ENCODE data around the gene RASSF8. TPM values are rescaled to one million over a fixed set of nuclear protein-coding genes. Genes with fewer than 3 reads are reported as not detected.

The RASSF8 gene
- polyA plus RNA-seq, 3 donors: 0.08 to 0.39 TPM; not detected in 1

GRCh38 chr12:26046203-26046602, 87.7 kb downstream of the RASSF8 start:
- Histone ChIP-seq H3K4me3 (replicated peaks in 1 of 3; ENCODE audit: low read depth in 2 of 3, low read length in 3 of 3) (no peak overlapping the region), H3K9ac (ENCODE audit: insufficient read depth, low read length, poor library complexity, severe bottlenecking) (no peak overlapping the region), H3K9me3 (replicated peaks in 1 of 2; ENCODE audit: control insufficient read depth in 1 of 2, insufficient read depth in 1 of 2, low read length in 2 of 2) (no peaks in the 10 kb centered on the region), H3K4me1 (ENCODE audit: control insufficient read depth in 1 of 2, insufficient read depth in 2 of 2, low read length in 2 of 2) (no peaks in the 10 kb centered on the region), H3K27ac (ENCODE audit: low read depth in 1 of 2, low read length in 2 of 2) (no peak overlapping the region), H4K20me1 (ENCODE audit: insufficient read depth, low read length) (no peaks in the 10 kb centered on the region), H3K27me3 (ENCODE audit: control insufficient read depth in 2 of 2, insufficient read depth in 2 of 2, low read length in 2 of 2) (no peaks in the 10 kb centered on the region), H2AFZ (ENCODE audit: insufficient read depth, low read depth, low read length, poor library complexity, severe bottlenecking) (no peak overlapping the region), H3K4me2 (replicated peaks; ENCODE audit: extremely low read depth, low read length, poor library complexity, severe bottlenecking) (no peak overlapping the region), H3K79me2 (ENCODE audit: insufficient read depth, low read length) (no peaks in the 10 kb centered on the region), H3K36me3 (replicated peaks in 1 of 2; ENCODE audit: control insufficient read depth in 1 of 2, insufficient read depth in 2 of 2, low read length in 2 of 2) (no peaks in the 10 kb centered on the region)
- Mint-ChIP-seq H3K9me3 (no peaks in the 10 kb centered on the region), H3K4me3 (no peak overlapping the region), H3K4me1 (no peaks in the 10 kb centered on the region), H3K36me3 (no peaks in the 10 kb centered on the region), H3K27me3 (ENCODE audit: low read depth in 3 of 3) (peaks cover 0 to 3% (median 0%) of the 10 kb centered on the region in 3 donors), H3K27ac (no peak overlapping the region)
- TF ChIP-seq, protein P1, sequence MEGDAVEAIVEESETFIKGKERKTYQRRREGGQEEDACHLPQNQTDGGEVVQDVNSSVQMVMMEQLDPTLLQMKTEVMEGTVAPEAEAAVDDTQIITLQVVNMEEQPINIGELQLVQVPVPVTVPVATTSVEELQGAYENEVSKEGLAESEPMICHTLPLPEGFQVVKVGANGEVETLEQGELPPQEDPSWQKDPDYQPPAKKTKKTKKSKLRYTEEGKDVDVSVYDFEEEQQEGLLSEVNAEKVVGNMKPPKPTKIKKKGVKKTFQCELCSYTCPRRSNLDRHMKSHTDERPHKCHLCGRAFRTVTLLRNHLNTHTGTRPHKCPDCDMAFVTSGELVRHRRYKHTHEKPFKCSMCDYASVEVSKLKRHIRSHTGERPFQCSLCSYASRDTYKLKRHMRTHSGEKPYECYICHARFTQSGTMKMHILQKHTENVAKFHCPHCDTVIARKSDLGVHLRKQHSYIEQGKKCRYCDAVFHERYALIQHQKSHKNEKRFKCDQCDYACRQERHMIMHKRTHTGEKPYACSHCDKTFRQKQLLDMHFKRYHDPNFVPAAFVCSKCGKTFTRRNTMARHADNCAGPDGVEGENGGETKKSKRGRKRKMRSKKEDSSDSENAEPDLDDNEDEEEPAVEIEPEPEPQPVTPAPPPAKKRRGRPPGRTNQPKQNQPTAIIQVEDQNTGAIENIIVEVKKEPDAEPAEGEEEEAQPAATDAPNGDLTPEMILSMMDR (IDR thresholded peaks at IDR 0.05): no peak
- intact Hi-C loops (cut with micrococcal nuclease): no loop called here
- no peak for DNase-seq

DNA sequence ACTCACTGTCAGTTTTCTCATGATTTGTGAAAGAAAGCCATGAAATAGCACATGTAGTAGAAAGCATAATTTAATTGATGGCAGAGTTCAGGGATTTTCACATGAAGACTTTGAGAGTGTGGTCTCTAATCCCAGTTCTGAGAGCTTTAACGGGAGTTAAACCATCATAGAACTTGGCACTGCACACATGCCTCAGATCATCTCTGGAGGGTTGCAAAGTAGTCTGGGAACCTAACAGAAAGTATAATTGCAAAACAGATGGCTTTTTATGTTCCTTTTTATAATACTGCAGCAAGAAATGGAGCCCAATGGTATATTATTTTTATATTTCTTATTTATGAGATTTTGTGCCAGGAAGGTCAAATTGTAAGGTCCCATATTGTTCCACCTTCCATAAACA, 88.4 kb downstream of the RASSF8 start:
- TF ChIP-seq, protein P1 (IDR thresholded peaks at IDR 0.05): no peak
- Mint-ChIP-seq H3K4me1 (no peaks in the 10 kb centered on the region), H3K27me3 (ENCODE audit: low read depth in 3 of 3) (peaks cover 0 to 3% (median 0%) of the 10 kb centered on the region in 3 donors)

More for the DNA sequence above, 88.4 kb downstream of the RASSF8 start:
- H3K27ac Mint-ChIP-seq: no peak overlapping the region
- intact Hi-C loops (cut with micrococcal nuclease): no loop called here
- Histone ChIP-seq H3K79me2 (ENCODE audit: insufficient read depth, low read length) (no peaks in the 10 kb centered on the region), H3K9me3 (replicated peaks in 1 of 2; ENCODE audit: control insufficient read depth in 1 of 2, insufficient read depth in 1 of 2, low read length in 2 of 2) (no peaks in the 10 kb centered on the region), H3K4me1 (ENCODE audit: control insufficient read depth in 1 of 2, insufficient read depth in 2 of 2, low read length in 2 of 2) (no peaks in the 10 kb centered on the region), H4K20me1 (ENCODE audit: insufficient read depth, low read length) (no peaks in the 10 kb centered on the region), H3K36me3 (replicated peaks in 1 of 2; ENCODE audit: control insufficient read depth in 1 of 2, insufficient read depth in 2 of 2, low read length in 2 of 2) (no peaks in the 10 kb centered on the region), H3K27ac (ENCODE audit: low read depth in 1 of 2, low read length in 2 of 2) (no peak overlapping the region), H3K4me2 (replicated peaks; ENCODE audit: extremely low read depth, low read length, poor library complexity, severe bottlenecking) (no peak overlapping the region), H3K27me3 (ENCODE audit: control insufficient read depth in 2 of 2, insufficient read depth in 2 of 2, low read length in 2 of 2) (no peaks in the 10 kb centered on the region), H3K4me3 (replicated peaks in 1 of 3; ENCODE audit: low read depth in 2 of 3, low read length in 3 of 3) (no peak overlapping the region), H3K9ac (ENCODE audit: insufficient read depth, low read length, poor library complexity, severe bottlenecking) (no peak overlapping the region), H2AFZ (ENCODE audit: insufficient read depth, low read depth, low read length, poor library complexity, severe bottlenecking) (no peak overlapping the region)
- no peaks in the 10 kb centered on the region for H3K36me3 Mint-ChIP-seq
- no peak overlapping the region for H3K4me3 Mint-ChIP-seq
- 100% methylated on average over 1 of the region's 1 CpG for WGBS (ENCODE audit: insufficient coverage)
- DNase-seq: no peak
- H3K9me3 Mint-ChIP-seq: no peaks in the 10 kb centered on the region
